Endothelial cell of umbilical vein (primary cell): Measurements from ENCODE around the gene POGZ.

Experiments
- CTCF ChIP-seq, 2 donors: IDR thresholded peaks; 1 replicate in 1 of 2; 2 replicates in 1 of 2; pipeline ENCODE4 v1.5.1; 2011; ENCODE audit warnings: low read length in 2 of 2, mild to moderate bottlenecking in 2 of 2, moderate library complexity in 2 of 2, control low read depth in 1 of 2, inconsistent platforms in 1 of 2, low read depth in 1 of 2; ENCODE audit not compliant: insufficient read depth in 1 of 2; ENCODE audit errors: extremely low read depth in 1 of 2
- EZH2 ChIP-seq: IDR thresholded peaks from 2 replicates; pipeline ENCODE4 v1.6.1; 2012; ENCODE audit warnings: borderline replicate concordance, low read depth, mild to moderate bottlenecking, moderate library complexity, low read length, inconsistent platforms; ENCODE audit not compliant: severe bottlenecking
- JUN ChIP-seq: IDR thresholded peaks from 2 replicates; pipeline ENCODE4 v1.6.1; 2011; ENCODE audit warnings: borderline replicate concordance, low read depth; ENCODE audit not compliant: insufficient read length, insufficient read depth
- MAX ChIP-seq: IDR thresholded peaks from 2 replicates; pipeline ENCODE4 v1.6.1; 2011; ENCODE audit not compliant: insufficient read depth, insufficient read length
- MYC ChIP-seq: IDR thresholded peaks from one replicate; pipeline ENCODE4 v1.6.1; 2011; ENCODE audit warnings: mild to moderate bottlenecking, low read depth, low read length
- POLR2A ChIP-seq: IDR thresholded peaks from 2 replicates; pipeline ENCODE4 v1.6.1; 2012; ENCODE audit warnings: low read depth, mild to moderate bottlenecking, control low read depth, low read length
- POLR2AphosphoS5 ChIP-seq: IDR thresholded peaks from 2 replicates; pipeline ENCODE4 v1.6.1; 2012; ENCODE audit warnings: low read depth, mild to moderate bottlenecking, control low read depth, low read length, moderate library complexity; ENCODE audit not compliant: insufficient read depth

GRCh38 chr1:151367658-151368392, 91.5 kb downstream of the POGZ start:
- TF ChIP-seq CTCF (IDR thresholded peaks at IDR 0.05; ENCODE audit: extremely low read depth in 1 of 2, insufficient read depth in 1 of 2, low read depth in 1 of 2, low read length in 2 of 2) (no peak), POLR2A (no peak), MYC (no peak), JUN (no peak), MAX (no peak), POLR2AphosphoS5 (no peak), EZH2 (no peak)
